Measurements from ENCODE around the gene ELF3. TPM values are rescaled to one million over a fixed set of nuclear protein-coding genes. Genes with fewer than 3 reads are reported as not detected.

ELF3 gene
- total and polyA plus RNA-seq, 10 of the 15 experiments (the other 5 are each of a cell fraction or from before 2014, with no cell fraction given): 0.07 to 14.3 (median 0.58) TPM; not detected in 1

- TF ChIP-seq MTA2 (IDR thresholded peaks at IDR 0.05; ENCODE audit: low read depth) (no peak), KDM1A (IDR thresholded peaks at IDR 0.05; ENCODE audit: borderline replicate concordance) (no peak)
Observed at GRCh38 chr1:202029727-202030126, 19.3 kb downstream of the ELF3 start (continued).

- H3K4me3 ChIP-seq: no peak overlapping the region
- ChIA-PET POLR2A (no interaction called here), RAD21 (ENCODE audit: unreplicated experiment) (no interaction called here), SMC1A (ENCODE audit: uncharacterized antibody, unreplicated experiment) (interaction anchor here (0.6 kb wide), 1 partner anchor 9 kb away, joined by 3 read pairs; no protein-coding TSS in a partner anchor), CTCF (interaction anchor here (1.0 to 1.3 kb wide), 2 partner anchors 10 to 32 kb away, joined by 3 read pairs; no protein-coding TSS in a partner anchor)
- no peak overlapping the region for H3K27ac ChIP-seq (ENCODE audit: control insufficient read depth, insufficient read depth)
- H3K4me1 ChIP-seq (ENCODE audit: control insufficient read depth, insufficient read depth, low read length): no peaks in the 10 kb centered on the region
- no peaks in the 10 kb centered on the region for H3K36me3 ChIP-seq (ENCODE audit: control insufficient read depth in 2 of 2, insufficient read depth in 2 of 2, low read length in 1 of 2)
- no peak overlapping the region for H3K9ac ChIP-seq (ENCODE audit: control insufficient read depth, insufficient read depth, low read length)
- in situ Hi-C loops (cut with MboI): no loop called here
- DNase-seq (ENCODE audit: low read depth, low spot score) (no peak), ATAC-seq (no peak), FAIRE-seq (no peak)
- H3K9me3 ChIP-seq (replicated peaks; ENCODE audit: control insufficient read depth, insufficient read depth, low read length): no peaks in the 10 kb centered on the region
- 39% methylated on average over 4 of the region's 4 CpGs for WGBS (ENCODE audit: insufficient coverage, insufficient replicate concordance, low lambda C conversion rate, missing lambda C conversion rate)
- no peaks in the 10 kb centered on the region for H3K27me3 ChIP-seq (replicated peaks in 1 of 2; ENCODE audit: control insufficient read depth in 2 of 2, insufficient read depth in 2 of 2, low read length in 1 of 2)
- no TSS peak for BruUV-seq (replicated peaks)
- H3K79me2 ChIP-seq (ENCODE audit: control insufficient read depth, insufficient read depth, low read length): no peaks in the 10 kb centered on the region
- H4K20me1 ChIP-seq (ENCODE audit: control insufficient read depth, insufficient read depth): no peaks in the 10 kb centered on the region
- H3K4me2 ChIP-seq (ENCODE audit: control insufficient read depth, insufficient read depth): no peak overlapping the region
- H2AFZ ChIP-seq (ENCODE audit: control insufficient read depth, low read depth, low read length): no peak overlapping the region
- intact Hi-C loops (cut with micrococcal nuclease; ENCODE audit: unreplicated experiment): no loop called here
- TF ChIP-seq NFYB (IDR thresholded peaks at IDR 0.05; ENCODE audit: insufficient read depth, low read depth, low read length) (no peak), USF1 (IDR thresholded peaks at IDR 0.05; ENCODE audit: borderline replicate concordance, extremely low read length, insufficient read depth, low read depth, low read length) (no peak), ZNF592 (IDR thresholded peaks at IDR 0.05) (no peak), MLLT1 (IDR thresholded peaks at IDR 0.05) (no peak), E2F8 (IDR thresholded peaks at IDR 0.05; ENCODE audit: low read depth, partially characterized antibody) (no peak), STAT1 (conservative IDR thresholded peaks at IDR 0.05) (no peak), LARP7 (IDR thresholded peaks at IDR 0.05) (no peak), PKNOX1 (IDR thresholded peaks at IDR 0.05) (no peak), POLR2AphosphoS5 (IDR thresholded peaks at IDR 0.05; ENCODE audit: low read length) (no peak), NR2F1 (conservative IDR thresholded peaks at IDR 0.05) (no peak)
Observed at GRCh38 chr1:202031796-202032195, 21.4 kb downstream of the ELF3 start.
